HepG2 (cell line): ENCODE data around the gene C2CD4A. TPM values are rescaled to one million over a fixed set of nuclear protein-coding genes. Genes with fewer than 3 reads are reported as not detected.

ENCODE experiments used
- ATF7-NPFF ChIP-seq: sonication (generic); formaldehyde crosslinking; IDR thresholded peaks from 2 replicates; pipeline ENCODE4 v1.8.1; 2023; ENCODE audit warnings: mild to moderate bottlenecking, low read depth, missing genetic modification reagents, moderate library complexity
- BCL6 ChIP-seq: IDR thresholded peaks from 2 replicates; pipeline ENCODE4 v1.6.1; 2016; ENCODE audit warnings: missing genetic modification reagents, missing compliant biosample characterization
- FOXM1 ChIP-seq: sonication (generic); formaldehyde crosslinking; IDR thresholded peaks from 2 replicates; pipeline ENCODE4 v1.5.0; 2020; ENCODE audit warnings: missing genetic modification reagents
- HMGXB4 ChIP-seq, 2 experiments: sonication (generic) in 1 of 2; formaldehyde crosslinking in 1 of 2; IDR thresholded peaks; 2 replicates each; pipeline versions ENCODE4 v1.4.0 to v1.6.1; 2018 to 2020; ENCODE audit warnings: missing genetic modification reagents in 2 of 2, borderline replicate concordance in 1 of 2, low read depth in 1 of 2, mild to moderate bottlenecking in 1 of 2, missing biosample characterization in 1 of 2
- KAT8 ChIP-seq: IDR thresholded peaks from 2 replicates; pipeline ENCODE4 v1.6.1; 2016; ENCODE audit warnings: missing genetic modification reagents, missing compliant biosample characterization
- PATZ1 ChIP-seq: sonication (generic); formaldehyde crosslinking; IDR thresholded peaks from 2 replicates; pipeline ENCODE4 v1.4.0; 2020; ENCODE audit warnings: missing genetic modification reagents
- PAX8 ChIP-seq: sonication (generic); formaldehyde crosslinking; IDR thresholded peaks from 2 replicates; pipeline ENCODE4 v1.8.0; 2022; ENCODE audit warnings: mild to moderate bottlenecking, missing genetic modification reagents, borderline replicate concordance
- RXRB ChIP-seq: IDR thresholded peaks from 2 replicates; pipeline ENCODE4 v1.6.1; 2016; ENCODE audit warnings: borderline replicate concordance, missing genetic modification reagents, missing compliant biosample characterization
- TBL1XR1 ChIP-seq: fragments of 150-350 bp; IDR thresholded peaks from 2 replicates; pipeline ENCODE4 v1.6.1; 2014; ENCODE audit warnings: borderline replicate concordance, low read length; ENCODE audit not compliant: partially characterized antibody
- TOE1 ChIP-seq: sonication (generic); formaldehyde crosslinking; IDR thresholded peaks from 2 replicates; pipeline ENCODE4 v1.4.0; 2020; ENCODE audit warnings: mild to moderate bottlenecking, missing genetic modification reagents
- ZNF142 ChIP-seq: sonication (generic); formaldehyde crosslinking; IDR thresholded peaks from 2 replicates; pipeline ENCODE4 v1.4.0; 2020; ENCODE audit warnings: missing genetic modification reagents
- ZNF451 ChIP-seq: sonication (generic); formaldehyde crosslinking; IDR thresholded peaks from 2 replicates; pipeline ENCODE4 v1.5.0; 2020; ENCODE audit warnings: mild to moderate bottlenecking, missing genetic modification reagents
- ZNF766 ChIP-seq: sonication (generic); formaldehyde crosslinking; IDR thresholded peaks from 2 replicates; pipeline ENCODE4 v1.5.0; 2020; ENCODE audit warnings: missing genetic modification reagents, borderline replicate concordance
- ZNF770 ChIP-seq: sonication (generic); formaldehyde crosslinking; IDR thresholded peaks from 2 replicates; pipeline ENCODE4 v1.5.0; 2020; ENCODE audit warnings: mild to moderate bottlenecking, missing genetic modification reagents
- ZSCAN29 ChIP-seq: sonication (generic); formaldehyde crosslinking; conservative IDR thresholded peaks from 2 replicates; pipeline ENCODE4 v1.4.0; 2020; ENCODE audit warnings: mild to moderate bottlenecking, missing genetic modification reagents
- ZSCAN31 ChIP-seq: sonication (generic); formaldehyde crosslinking; IDR thresholded peaks from 2 replicates; pipeline ENCODE4 v1.5.0; 2020; ENCODE audit warnings: low read depth, mild to moderate bottlenecking, missing genetic modification reagents
- polyA plus RNA-seq, 8 experiments: library from polyadenylated mRNA; depleted of rRNA in 3 of 8; stranded (reverse) in 7 of 8; unstranded in 1 of 8; fragments of >200 nt; fragmentation: Illumina TruSeq in 4 of 8; extraction: Trizol in 4 of 8; gene quantifications; 2 replicates each; pipeline versions ENCODE4 v1.2.1 to v1.2.3, GENCODE V29; 2011 to 2016; ENCODE audit warnings: low read depth in 4 of 8, missing spikeins in 1 of 8, mixed read lengths in 1 of 8; ENCODE audit not compliant: insufficient read depth in 1 of 8
- total RNA-seq, 5 experiments: library from RNA; depleted of rRNA; stranded (reverse); fragments of >200 nt; fragmentation: Illumina TruSeq; extraction: Trizol; gene quantifications; 2 replicates each; pipeline ENCODE4 v1.2.3, GENCODE V29; 2016; ENCODE audit warnings: low read depth in 1 of 5

The C2CD4A gene
- total and polyA plus RNA-seq, 2 of the 13 experiments (the other 11 are each of a cell fraction or from before 2014, with no cell fraction given): 0.20 TPM; not detected in 1

- TF ChIP-seq ZNF142 (CRISPR knock-in tag) (peak; percentile 87; the same call in 1 of the 2 replicates), ZSCAN29 (CRISPR knock-in tag) (no peak), ZNF451 (CRISPR knock-in tag) (peak; percentile 21; the same call in 1 of the 2 replicates), PATZ1 (CRISPR knock-in tag) (0 out of 2 replicates have a peak, but pooled peaks have one; percentile 14), ATF7-NPFF (CRISPR knock-in tag) (peak; percentile 44; the same call in 1 of the 2 replicates), FOXM1 (CRISPR knock-in tag) (no peak), ZNF770 (CRISPR knock-in tag) (no peak), TBL1XR1 (no peak), HMGXB4 (CRISPR knock-in tag; IDR thresholded peaks at IDR 0.05; ENCODE audit: borderline replicate concordance in 1 of 2, low read depth in 1 of 2) (peak; percentile 48 to 57; a peak in 2 of 4 replicates), RXRB (CRISPR knock-in tag) (0 out of 2 replicates have a peak, but pooled peaks have one; percentile 25), KAT8 (CRISPR knock-in tag) (0 out of 2 replicates have a peak, but pooled peaks have one; percentile 21), ZSCAN31 (peak; percentile 37; the same call in 1 of the 2 replicates), TOE1 (CRISPR knock-in tag) (no peak), ZNF766 (CRISPR knock-in tag) (no peak), PAX8 (CRISPR knock-in tag) (peak; percentile 19; the same call in 1 of the 2 replicates), BCL6 (CRISPR knock-in tag) (0 out of 2 replicates have a peak, but pooled peaks have one; percentile 39)
These were observed 1.5 kb downstream of the C2CD4A start (continued) for GRCh38 chr15:62068071-62068809.
